Esophagus muscularis mucosa (tissue), 3 donors: ENCODE results near the gene N4BP2L2.

Experiments used
- POLR2A ChIP-seq: fragments of 450-650 bp; IDR thresholded peaks from one replicate; pipeline ENCODE4 v1.6.1; 2017; ENCODE audit warnings: antibody characterized with exemption, moderate library complexity, mild to moderate bottlenecking, low read depth
- POLR2AphosphoS5 ChIP-seq, 2 donors: sonication (generic); formaldehyde crosslinking; IDR thresholded peaks; one replicate each; pipeline ENCODE4 v1.6.1; 2017; ENCODE audit warnings: antibody characterized with exemption in 2 of 2
- TF ChIP-seq, protein P1 (sequence below), 3 experiments: fragments of 200-600 bp in 2 of 3; fragments of 450-650 bp in 1 of 3; sonication (generic) in 2 of 3; IDR thresholded peaks; one replicate each; pipeline ENCODE4 v1.5.1; 2017 to 2019; ENCODE audit warnings: antibody characterized with exemption in 3 of 3, mild to moderate bottlenecking in 2 of 3, moderate library complexity in 1 of 3

DNA sequence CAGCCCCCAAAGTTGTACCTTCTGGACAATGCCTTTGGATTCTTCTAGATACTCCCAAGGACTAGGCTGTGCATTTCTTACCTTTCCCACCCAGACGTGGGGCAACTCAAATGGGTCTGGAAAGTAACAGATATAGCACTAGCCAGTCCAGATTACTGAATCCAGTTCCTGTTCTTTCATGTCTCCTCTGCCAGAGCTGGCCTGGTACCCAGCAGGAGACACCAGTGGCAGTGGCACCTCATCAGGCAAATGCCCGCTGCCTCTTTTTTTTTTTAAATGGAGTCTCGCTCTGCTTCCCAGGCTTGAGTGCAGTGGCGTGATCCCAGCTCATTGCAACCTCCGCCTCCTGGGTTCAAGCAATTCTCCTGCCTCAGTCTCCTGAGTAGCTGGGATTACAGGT, 43.2 kb downstream of the N4BP2L2 start:
- TF ChIP-seq, protein P1, sequence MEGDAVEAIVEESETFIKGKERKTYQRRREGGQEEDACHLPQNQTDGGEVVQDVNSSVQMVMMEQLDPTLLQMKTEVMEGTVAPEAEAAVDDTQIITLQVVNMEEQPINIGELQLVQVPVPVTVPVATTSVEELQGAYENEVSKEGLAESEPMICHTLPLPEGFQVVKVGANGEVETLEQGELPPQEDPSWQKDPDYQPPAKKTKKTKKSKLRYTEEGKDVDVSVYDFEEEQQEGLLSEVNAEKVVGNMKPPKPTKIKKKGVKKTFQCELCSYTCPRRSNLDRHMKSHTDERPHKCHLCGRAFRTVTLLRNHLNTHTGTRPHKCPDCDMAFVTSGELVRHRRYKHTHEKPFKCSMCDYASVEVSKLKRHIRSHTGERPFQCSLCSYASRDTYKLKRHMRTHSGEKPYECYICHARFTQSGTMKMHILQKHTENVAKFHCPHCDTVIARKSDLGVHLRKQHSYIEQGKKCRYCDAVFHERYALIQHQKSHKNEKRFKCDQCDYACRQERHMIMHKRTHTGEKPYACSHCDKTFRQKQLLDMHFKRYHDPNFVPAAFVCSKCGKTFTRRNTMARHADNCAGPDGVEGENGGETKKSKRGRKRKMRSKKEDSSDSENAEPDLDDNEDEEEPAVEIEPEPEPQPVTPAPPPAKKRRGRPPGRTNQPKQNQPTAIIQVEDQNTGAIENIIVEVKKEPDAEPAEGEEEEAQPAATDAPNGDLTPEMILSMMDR (IDR thresholded peaks at IDR 0.05) = no peak
- TF ChIP-seq POLR2A (no peak), POLR2AphosphoS5 (IDR thresholded peaks at IDR 0.05) (no peak)
